SU-DHL-6 (cell line): ENCODE measurements around the gene HLTF.

ENCODE experiments used
- H2AFZ ChIP-seq: fragments of 200-600 bp; sonication (generic); 2 replicates; pipeline ENCODE4 v1.6.1; 2014; ENCODE audit warnings: low read depth, mild to moderate bottlenecking, moderate library complexity, mixed read lengths, antibody characterized with exemption, low read length; ENCODE audit not compliant: severe bottlenecking
- H3F3A ChIP-seq: fragments of 200-600 bp; shearing (Covaris generic); 2 replicates; pipeline ENCODE4 v1.6.0; 2016; ENCODE audit warnings: antibody characterized with exemption, mild to moderate bottlenecking; ENCODE audit not compliant: insufficient read depth
- H3K27ac ChIP-seq: fragments of 200-600 bp; sonication (generic); 2 replicates; pipeline ENCODE4 v1.5.1; 2016; ENCODE audit warnings: low read depth, mild to moderate bottlenecking, low read length, moderate library complexity, mixed read lengths
- H3K27me3 ChIP-seq: fragments of 200-600 bp; sonication (generic), shearing (Covaris generic); 2 replicates; pipeline ENCODE4 v1.6.0; 2014; ENCODE audit warnings: mild to moderate bottlenecking, low read length
- H3K36me3 ChIP-seq: fragments of 200-600 bp; sonication (generic); 2 replicates; pipeline ENCODE4 v1.6.1; 2014; ENCODE audit warnings: mild to moderate bottlenecking, low read length, mixed read lengths
- H3K4me2 ChIP-seq: fragments of 300-600, 200-600 bp; shearing (Covaris generic), sonication (generic); 2 replicates; pipeline ENCODE4 v1.6.0; 2014; ENCODE audit warnings: low read length, low read depth, mild to moderate bottlenecking; ENCODE audit not compliant: poor library complexity, severe bottlenecking
- H3K4me3 ChIP-seq: fragments of 200-600 bp; sonication (generic); 2 replicates; pipeline ENCODE4 v1.5.1; 2014; ENCODE audit warnings: antibody characterized with exemption, low read length, mild to moderate bottlenecking, mixed read lengths; ENCODE audit not compliant: insufficient read depth, poor library complexity, severe bottlenecking
- H3K79me2 ChIP-seq: fragments of 200-600 bp; sonication (generic); 2 replicates; pipeline ENCODE4 v1.6.1; 2014; ENCODE audit warnings: mild to moderate bottlenecking, low read length, moderate library complexity; ENCODE audit not compliant: insufficient read depth
- H3K9ac ChIP-seq: fragments of 200-600 bp; sonication (generic); 2 replicates; pipeline ENCODE4 v1.7.0; 2014; ENCODE audit warnings: mild to moderate bottlenecking, low read length
- H3K9me2 ChIP-seq: fragments of 200-600 bp; sonication (generic); replicated peaks from 2 replicates; pipeline ENCODE4 v1.6.1; 2014; ENCODE audit warnings: low read length; ENCODE audit not compliant: insufficient read depth
- H3K9me3 ChIP-seq: fragments of 200-600 bp; sonication (generic); 2 replicates; pipeline ENCODE4 v1.6.1; 2014; ENCODE audit warnings: low read length, mixed read lengths; ENCODE audit not compliant: insufficient read depth
- H4K20me1 ChIP-seq: fragments of 200-600 bp; sonication (generic); 2 replicates; pipeline ENCODE4 v1.6.1; 2014; ENCODE audit warnings: low read depth, mild to moderate bottlenecking, antibody characterized with exemption, low read length, moderate library complexity, mixed read lengths
- CTCF ChIP-seq: fragments of 200-600 bp; sonication (generic); IDR thresholded peaks from one replicate; pipeline ENCODE4 v1.5.1; 2017; ENCODE audit warnings: antibody characterized with exemption, mild to moderate bottlenecking, low read length, moderate library complexity; ENCODE audit not compliant: insufficient read depth, poor library complexity, severe bottlenecking
- EZH2phosphoT487 ChIP-seq: fragments of 200-600 bp; sonication (generic), shearing (Covaris generic); conservative IDR thresholded peaks from 2 replicates; pipeline ENCODE4 v1.6.1; 2018; ENCODE audit warnings: mild to moderate bottlenecking, antibody characterized with exemption, low read length, moderate library complexity, mixed read lengths

The HLTF gene

GRCh38 chr3:149004622-149005021, 81.7 kb downstream of the HLTF start:
- TF ChIP-seq EZH2phosphoT487 (no peak), CTCF (no peak)
- H3F3A ChIP-seq, result no peaks in the 10 kb centered on the region
- no peak overlapping the region for H3K4me2 ChIP-seq
- 0 out of 2 replicates have a peak, but pooled peaks cover 4% of the 10 kb centered on the region for H3K36me3 ChIP-seq
- no peaks in the 10 kb centered on the region for H3K27me3 ChIP-seq
- H3K9ac ChIP-seq, result no peak overlapping the region
- no peak overlapping the region for H2AFZ ChIP-seq
- H3K9me3 ChIP-seq, result no peaks in the 10 kb centered on the region
- no peak overlapping the region for H3K4me3 ChIP-seq
- no peaks in the 10 kb centered on the region for H4K20me1 ChIP-seq
- no peak overlapping the region for H3K27ac ChIP-seq
- H3K79me2 ChIP-seq, result no peaks in the 10 kb centered on the region
- H3K9me2 ChIP-seq, result no peaks in the 10 kb centered on the region

- H3K36me3 ChIP-seq, result peaks cover 10% of the 10 kb centered on the region; the same call in 1 of the 2 replicates
- no peak overlapping the region for H2AFZ ChIP-seq
- H3K9me3 ChIP-seq, result no peaks in the 10 kb centered on the region
- H3F3A ChIP-seq, result no peaks in the 10 kb centered on the region
- H3K4me3 ChIP-seq, result no peak overlapping the region
- TF ChIP-seq CTCF (no peak), EZH2phosphoT487 (no peak)
- no peaks in the 10 kb centered on the region for H3K9me2 ChIP-seq
- H3K27me3 ChIP-seq, result no peaks in the 10 kb centered on the region
- H3K79me2 ChIP-seq, result no peaks in the 10 kb centered on the region
- no peak overlapping the region for H3K4me2 ChIP-seq
- H3K9ac ChIP-seq, result no peak overlapping the region
- no peak overlapping the region for H3K27ac ChIP-seq
- H4K20me1 ChIP-seq, result no peaks in the 10 kb centered on the region
These were observed 82.6 kb downstream of the HLTF start for GRCh38 chr3:149003653-149004305.

- Histone ChIP-seq H3K4me2 (no peak overlapping the region), H4K20me1 (no peaks in the 10 kb centered on the region), H3K27ac (no peak overlapping the region), H3K79me2 (no peaks in the 10 kb centered on the region), H3K9me3 (no peaks in the 10 kb centered on the region), H3F3A (no peaks in the 10 kb centered on the region), H3K4me3 (no peak overlapping the region), H2AFZ (no peak overlapping the region), H3K27me3 (no peaks in the 10 kb centered on the region), H3K9ac (no peak overlapping the region), H3K36me3 (peaks cover 16% of the 10 kb centered on the region; the same call in 1 of the 2 replicates), H3K9me2 (no peaks in the 10 kb centered on the region)
- TF ChIP-seq EZH2phosphoT487, result no peak
- no peak for TF ChIP-seq CTCF
These were observed 84.6 kb downstream of the HLTF start for GRCh38 chr3:149001727-149002126.
